GM12891 (cell line): ENCODE measurements around the gene UBQLNL.

Experiments
- PAX5 ChIP-seq: IDR thresholded peaks from 2 replicates; pipeline ENCODE4 v1.6.1; 2011; ENCODE audit warnings: low read length, moderate library complexity, mild to moderate bottlenecking; ENCODE audit not compliant: insufficient read depth, severe bottlenecking
- POLR2A ChIP-seq: IDR thresholded peaks from 2 replicates; pipeline ENCODE4 v1.6.1; 2011; ENCODE audit warnings: low read depth, low read length, control low read depth
- POLR2AphosphoS5 ChIP-seq: IDR thresholded peaks from 2 replicates; pipeline ENCODE4 v1.6.1; 2011; ENCODE audit warnings: low read depth, low read length, control low read depth
- TAF1 ChIP-seq: IDR thresholded peaks from 2 replicates; pipeline ENCODE4 v1.6.1; 2011; ENCODE audit warnings: low read depth, low read length, control low read depth

- TF ChIP-seq POLR2AphosphoS5 (no peak), POLR2A (no peak), PAX5 (no peak), TAF1 (no peak)
Observed at GRCh38 chr11:5488798-5489399, 27.6 kb downstream of the UBQLNL start.
